Fibroblast of the conjunctiva (primary cell): ENCODE results near the gene INPP4A.

Experiments
- DNase-seq: peaks from one replicate; pipeline ENCODE4 v3.0.0-alpha.2; 2010; ENCODE audit warnings: low read depth

INPP4A gene

GRCh38 chr2:98565286-98565860, 120.7 kb downstream of the INPP4A start:
- no peak for DNase-seq

GRCh38 chr2:98565941-98566340, 121.3 kb downstream of the INPP4A start:
- no peak for DNase-seq

GRCh38 chr2:98568161-98568956, 123.7 kb downstream of the INPP4A start:
- DNase-seq = no peak

GRCh38 chr2:98569197-98569793, 124.6 kb downstream of the INPP4A start:
- DNase-seq = no peak

GRCh38 chr2:98569915-98570314, 125.3 kb downstream of the INPP4A start:
- DNase-seq = no peak

GRCh38 chr2:98570356-98570755, 125.7 kb downstream of the INPP4A start:
- DNase-seq = no peak

- no peak for DNase-seq
Observed at GRCh38 chr2:98571121-98571701, 126.6 kb downstream of the INPP4A start.

- no peak for DNase-seq
Observed at GRCh38 chr2:98571796-98572195, 127.1 kb downstream of the INPP4A start.

GRCh38 chr2:98572211-98572610, 127.6 kb downstream of the INPP4A start:
- DNase-seq = no peak

GRCh38 chr2:98572676-98573075, 128.0 kb downstream of the INPP4A start:
- DNase-seq = no peak

- no peak for DNase-seq
Observed at GRCh38 chr2:98573426-98573825, 128.8 kb downstream of the INPP4A start.

GRCh38 chr2:98576666-98577312, 132.1 kb downstream of the INPP4A start:
- no peak for DNase-seq

GRCh38 chr2:98577313-98577712, 132.7 kb downstream of the INPP4A start:
- no peak for DNase-seq

GRCh38 chr2:98578231-98578630, 133.6 kb downstream of the INPP4A start:
- DNase-seq = no peak

- no peak for DNase-seq
Observed at GRCh38 chr2:98579926-98580325, 135.3 kb downstream of the INPP4A start.

GRCh38 chr2:98580656-98581284, 136.1 kb downstream of the INPP4A start:
- no peak for DNase-seq

GRCh38 chr2:98582523-98582922, 137.9 kb downstream of the INPP4A start:
- DNase-seq = no peak

GRCh38 chr2:98583276-98583675, 138.6 kb downstream of the INPP4A start:
- no peak for DNase-seq

GRCh38 chr2:98583816-98584618, 139.4 kb downstream of the INPP4A start:
- DNase-seq = no peak

GRCh38 chr2:98585386-98585785, 140.7 kb downstream of the INPP4A start:
- DNase-seq = no peak

GRCh38 chr2:98586551-98587140, 142.0 kb downstream of the INPP4A start:
- no peak for DNase-seq
